Measurements from ENCODE around the gene TPK1.

Gene TPK1

GRCh38 chr7:144547888-144548287 is 288.0 kb downstream of the TPK1 start:
- DNase-seq (ENCODE audit: insufficient read length, low spot score) (no peak), FAIRE-seq (no peak)
- no peak for TF ChIP-seq CTCF (IDR thresholded peaks at IDR 0.05; ENCODE audit: insufficient read depth, missing control alignments)

GRCh38 chr7:144546782-144547181 is 289.1 kb downstream of the TPK1 start:
- TF ChIP-seq CTCF (IDR thresholded peaks at IDR 0.05; ENCODE audit: insufficient read depth, missing control alignments) = no peak
- no peak for DNase-seq (ENCODE audit: insufficient read length, low spot score)
- FAIRE-seq = no peak

GRCh38 chr7:144545330-144545729 is 290.5 kb downstream of the TPK1 start:
- TF ChIP-seq CTCF (IDR thresholded peaks at IDR 0.05; ENCODE audit: insufficient read depth, missing control alignments) = no peak
- peak; percentile 25 for FAIRE-seq
- DNase-seq (ENCODE audit: insufficient read length, low spot score) = no peak

DNA sequence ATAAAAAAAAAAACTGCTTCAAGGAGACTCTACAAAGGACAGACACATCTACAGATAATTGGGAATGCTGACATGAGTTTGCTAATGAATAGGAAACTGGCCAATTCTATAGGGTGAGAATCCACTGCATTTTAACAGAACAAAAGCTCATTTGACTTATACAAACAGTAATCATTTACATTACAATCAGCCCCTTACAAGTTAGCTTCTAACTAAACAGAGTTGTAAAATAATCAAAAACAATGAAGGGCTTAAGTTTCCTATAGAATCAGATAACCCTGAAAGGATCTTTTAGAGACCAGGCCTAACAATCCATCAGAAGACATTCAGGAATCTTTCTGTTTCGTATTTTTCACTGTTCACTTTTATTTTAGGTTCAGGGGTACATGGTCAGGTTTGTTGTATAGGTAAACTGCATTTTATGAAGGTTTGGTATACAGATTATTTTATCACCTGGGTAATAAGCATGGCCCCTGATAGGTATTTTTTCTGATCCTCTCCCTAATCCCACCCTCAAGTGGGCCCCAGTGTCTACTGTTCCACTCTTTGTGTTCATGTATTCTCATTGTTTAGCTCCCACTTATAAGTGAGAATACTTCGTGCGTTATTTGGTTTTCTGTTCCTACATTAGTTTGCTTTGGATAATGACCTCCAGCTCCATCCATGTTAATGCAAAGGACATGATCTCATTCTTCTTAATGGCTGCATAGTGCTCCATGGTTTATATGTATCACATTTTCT is 301.0 kb downstream of the TPK1 start:
- FAIRE-seq (no peak), DNase-seq (ENCODE audit: insufficient read length, low spot score) (no peak)

DNA sequence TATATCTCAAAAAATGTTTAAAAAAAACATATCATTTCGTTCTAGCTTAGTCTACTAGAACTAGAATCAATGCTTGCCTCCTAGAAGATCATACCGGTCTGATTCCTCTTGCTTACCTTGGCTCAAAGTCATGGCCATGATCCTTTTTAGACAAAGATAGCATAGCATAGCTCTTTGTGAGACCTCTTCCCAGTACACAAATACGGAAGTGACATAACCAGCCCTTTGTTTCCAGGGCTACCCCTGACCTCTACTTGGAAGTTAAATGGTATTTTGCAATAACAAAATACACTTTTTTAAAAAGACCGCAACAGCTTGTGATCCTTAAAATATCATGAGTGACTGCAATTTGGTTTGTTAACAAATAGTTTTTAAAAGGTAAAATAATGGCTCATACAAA is 301.7 kb downstream of the TPK1 start:
- TF ChIP-seq CTCF (IDR thresholded peaks at IDR 0.05; ENCODE audit: insufficient read depth, missing control alignments) = no peak
- no peak for FAIRE-seq
- no peak for DNase-seq (ENCODE audit: insufficient read length, low spot score)

More for the DNA sequence above, 301.0 kb downstream of the TPK1 start:
- no peak for TF ChIP-seq CTCF (IDR thresholded peaks at IDR 0.05; ENCODE audit: insufficient read depth, missing control alignments)

- no peak for TF ChIP-seq CTCF (IDR thresholded peaks at IDR 0.05; ENCODE audit: insufficient read depth, missing control alignments)
- no peak for DNase-seq (ENCODE audit: insufficient read length, low spot score)
These were observed 304.7 kb downstream of the TPK1 start for GRCh38 chr7:144531181-144531580.

GRCh38 chr7:144529269-144529926 is 306.5 kb downstream of the TPK1 start:
- TF ChIP-seq CTCF (IDR thresholded peaks at IDR 0.05; ENCODE audit: insufficient read depth, missing control alignments) = no peak
- FAIRE-seq (no peak), DNase-seq (ENCODE audit: insufficient read length, low spot score) (no peak)

More at GRCh38 chr7:144531181-144531580, 304.7 kb downstream of the TPK1 start:
- no peak for FAIRE-seq

Data from D721Med (cell line).